ENCODE measurements around the gene CALY.

GRCh38 chr10:133361773-133362441 lies 25.2 kb upstream of the CALY start:
- TF ChIP-seq CEBPB (IDR thresholded peaks at IDR 0.05), result no peak
- no peak for TF ChIP-seq CTCF (IDR thresholded peaks at IDR 0.05)
- TF ChIP-seq MAX (IDR thresholded peaks at IDR 0.05), result no peak
- no peak for TF ChIP-seq ELK1 (IDR thresholded peaks at IDR 0.05; ENCODE audit: low read depth, low read length)
- TF ChIP-seq ESRRA (IDR thresholded peaks at IDR 0.05; ENCODE audit: borderline replicate concordance, low read length), result no peak
- TF ChIP-seq BCL3 (IDR thresholded peaks at IDR 0.05), result no peak
- no peak for TF ChIP-seq POLR2A (IDR thresholded peaks at IDR 0.05; ENCODE audit: low read length)
- no peak for TF ChIP-seq CBX8 (IDR thresholded peaks at IDR 0.05)
- TF ChIP-seq KDM5A (IDR thresholded peaks at IDR 0.05), result no peak
- TF ChIP-seq ZC3H11A (IDR thresholded peaks at IDR 0.05), result no peak
- no peak for TF ChIP-seq RFX5 (IDR thresholded peaks at IDR 0.05)
- no peak for TF ChIP-seq SREBF2 (IDR thresholded peaks at IDR 0.05)
